Smooth muscle cell (in vitro differentiated cells): Measurements from ENCODE around the gene COL27A1. TPM values are rescaled to one million over a fixed set of nuclear protein-coding genes. Genes with fewer than 3 reads are reported as not detected.

Experiments
- DNase-seq: peaks from one replicate; lab custom pipeline; 2025; ENCODE audit not compliant: unreplicated experiment; lab: John Stamatoyannopoulos, UW
- H2AFZ ChIP-seq: fragments of 200-600 bp; sonication (generic); 2 replicates; pipeline ENCODE4 v1.6.0; 2016; ENCODE audit warnings: antibody characterized with exemption, low read depth, mild to moderate bottlenecking
- H3F3A ChIP-seq: fragments of 200-600 bp; sonication (generic); 2 replicates; pipeline ENCODE4 v1.6.0; 2017; ENCODE audit warnings: antibody characterized with exemption, low read depth
- H3K27ac ChIP-seq: fragments of 200-600 bp; sonication (generic); 2 replicates; pipeline ENCODE4 v1.5.1; 2016; ENCODE audit warnings: low read depth, mild to moderate bottlenecking
- H3K27me3 ChIP-seq: fragments of 200-600 bp; sonication (generic); 2 replicates; pipeline ENCODE4 v1.6.1; 2016; ENCODE audit warnings: low read depth, mild to moderate bottlenecking
- H3K36me3 ChIP-seq: fragments of 200-600 bp; sonication (generic); 2 replicates; pipeline ENCODE4 v1.5.1; 2016; ENCODE audit warnings: low read depth
- H3K4me1 ChIP-seq: fragments of 200-600 bp; sonication (generic); 2 replicates; pipeline ENCODE4 v1.5.1; 2016; ENCODE audit warnings: low read depth
- H3K4me2 ChIP-seq: fragments of 200-600 bp; sonication (generic); 2 replicates; pipeline ENCODE4 v1.6.0; 2016; ENCODE audit warnings: mild to moderate bottlenecking
- H3K4me3 ChIP-seq: fragments of 200-600 bp; sonication (generic); 2 replicates; pipeline ENCODE4 v1.5.1; 2016; ENCODE audit warnings: mild to moderate bottlenecking
- H3K79me2 ChIP-seq: fragments of 200-600 bp; sonication (generic); 2 replicates; pipeline ENCODE4 v1.6.0; 2016; ENCODE audit warnings: low read depth, mild to moderate bottlenecking
- H3K9ac ChIP-seq: fragments of 200-600 bp; sonication (generic); 2 replicates; pipeline ENCODE4 v1.6.0; 2016; ENCODE audit warnings: low read depth
- H3K9me3 ChIP-seq: fragments of 200-600 bp; sonication (generic); replicated peaks from 2 replicates; pipeline ENCODE4 v1.5.1; 2016; ENCODE audit warnings: low read depth
- H4K20me1 ChIP-seq: fragments of 200-600 bp; sonication (generic); 2 replicates; pipeline ENCODE4 v1.6.0; 2016; ENCODE audit warnings: low read depth
- CTCF ChIP-seq: fragments of 200-600 bp; sonication (generic); IDR thresholded peaks from 2 replicates; pipeline ENCODE4 v1.5.1; 2017; ENCODE audit warnings: borderline replicate concordance, mild to moderate bottlenecking, antibody characterized with exemption; ENCODE audit not compliant: insufficient read depth, poor library complexity, severe bottlenecking
- WGBS: methylation state at CpG from one replicate; pipeline ENCODE4 v1.1.7; 2016; ENCODE audit warnings: low lambda C conversion rate; 5-methylcytosine and 5-hydroxymethylcytosine counted together
- polyA plus RNA-seq: library from polyadenylated mRNA; unstranded; fragments of >200 nt; fragmentation: Nextera tagmentation; extraction: Ambion mirVana; gene quantifications from 2 replicates; pipeline ENCODE4 v1.2.1, GENCODE V29; 2016
- total RNA-seq: library from RNA; depleted of rRNA; stranded (reverse); fragments of >200 nt; gene quantifications from 2 replicates; pipeline ENCODE4 v1.2.3, GENCODE V29; 2014

Gene COL27A1
- total and polyA plus RNA-seq, 2 experiments from 2014 or later: 18.1 to 19.9 TPM

GRCh38 chr9:114216081-114216480 lies 60.7 kb downstream of the COL27A1 start:
- no peak overlapping the region for H3K27ac ChIP-seq
- TF ChIP-seq CTCF: no peak
- no peak overlapping the region for H3K9ac ChIP-seq
- no peak overlapping the region for H2AFZ ChIP-seq
- DNase-seq: peak; percentile 15
- H3K4me1 ChIP-seq: no peaks in the 10 kb centered on the region
- no peaks in the 10 kb centered on the region for H4K20me1 ChIP-seq
- H3F3A ChIP-seq: peaks cover 9% of the 10 kb centered on the region
- H3K4me2 ChIP-seq: no peak overlapping the region
- H3K9me3 ChIP-seq: no peaks in the 10 kb centered on the region
- no peaks in the 10 kb centered on the region for H3K79me2 ChIP-seq
- WGBS: 74% methylated on average over 7 of the region's 7 CpGs
- H3K27me3 ChIP-seq: no peaks in the 10 kb centered on the region
- H3K36me3 ChIP-seq: no peaks in the 10 kb centered on the region
- no peak overlapping the region for H3K4me3 ChIP-seq

- H3K79me2 ChIP-seq: no peaks in the 10 kb centered on the region
- H3K4me1 ChIP-seq: no peaks in the 10 kb centered on the region
- no peak overlapping the region for H2AFZ ChIP-seq
- no peak overlapping the region for H3K9ac ChIP-seq
- H3K27me3 ChIP-seq: no peaks in the 10 kb centered on the region
- peaks cover 9% of the 10 kb centered on the region for H3F3A ChIP-seq
- no peak for DNase-seq
- WGBS: 92% methylated on average over 4 of the region's 4 CpGs
- no peaks in the 10 kb centered on the region for H4K20me1 ChIP-seq
- no peak for TF ChIP-seq CTCF
- no peaks in the 10 kb centered on the region for H3K9me3 ChIP-seq
- no peak overlapping the region for H3K4me3 ChIP-seq
- H3K4me2 ChIP-seq: no peak overlapping the region
- no peak overlapping the region for H3K27ac ChIP-seq
- H3K36me3 ChIP-seq: no peaks in the 10 kb centered on the region
Observed at GRCh38 chr9:114216976-114217375, 61.6 kb downstream of the COL27A1 start.

GRCh38 chr9:114218264-114219120 lies 63.2 kb downstream of the COL27A1 start:
- DNase-seq: no peak
- TF ChIP-seq CTCF: no peak
- WGBS: 90% methylated on average over 11 of the region's 11 CpGs

More at GRCh38 chr9:114218264-114219120, 63.2 kb downstream of the COL27A1 start:
- no peak overlapping the region for H2AFZ ChIP-seq
- no peaks in the 10 kb centered on the region for H3K9me3 ChIP-seq
- H3K79me2 ChIP-seq: no peaks in the 10 kb centered on the region
- no peak overlapping the region for H3K27ac ChIP-seq
- H3K9ac ChIP-seq: no peak overlapping the region
- no peaks in the 10 kb centered on the region for H4K20me1 ChIP-seq
- H3K27me3 ChIP-seq: no peaks in the 10 kb centered on the region
- no peaks in the 10 kb centered on the region for H3K4me1 ChIP-seq
- peaks cover 9% of the 10 kb centered on the region for H3F3A ChIP-seq
- H3K4me3 ChIP-seq: no peak overlapping the region
- H3K4me2 ChIP-seq: no peak overlapping the region
- H3K36me3 ChIP-seq: no peaks in the 10 kb centered on the region
